Stimulated activated CD4-positive, alpha-beta T cell treated with anti-CD3 and anti-CD28 coated beads, Interleukin-1b, Interleukin-23, amount 100 ng/mL, for 1 hour (primary cell): ENCODE results near the gene ZNF76.

Experiments used
- DNase-seq, 2 donors: peaks; one replicate each; pipeline ENCODE4 v3.0.0-alpha.2; 2020; ENCODE audit warnings: low read depth in 2 of 2

The ZNF76 gene

DNA sequence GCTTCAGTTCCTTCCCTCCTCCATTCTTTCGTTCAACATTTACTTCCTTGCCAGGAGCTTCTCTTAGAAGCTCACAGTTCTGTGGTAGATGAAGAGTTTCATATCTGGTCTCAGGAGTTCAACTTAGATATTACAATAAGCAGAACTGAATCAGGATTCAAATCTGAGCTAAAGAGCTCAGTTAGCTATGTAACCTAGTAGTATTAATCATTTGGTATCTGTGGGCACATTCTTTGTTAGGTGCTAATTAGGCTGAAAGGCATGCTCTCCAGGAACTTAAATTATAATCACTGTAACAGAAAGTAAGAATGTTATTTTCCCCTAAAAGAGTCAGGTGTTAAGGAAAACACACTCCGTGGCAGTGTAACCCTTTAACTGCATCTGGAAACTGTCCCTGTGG is 8.4 kb downstream of the ZNF76 start:
- no peak for DNase-seq

DNA sequence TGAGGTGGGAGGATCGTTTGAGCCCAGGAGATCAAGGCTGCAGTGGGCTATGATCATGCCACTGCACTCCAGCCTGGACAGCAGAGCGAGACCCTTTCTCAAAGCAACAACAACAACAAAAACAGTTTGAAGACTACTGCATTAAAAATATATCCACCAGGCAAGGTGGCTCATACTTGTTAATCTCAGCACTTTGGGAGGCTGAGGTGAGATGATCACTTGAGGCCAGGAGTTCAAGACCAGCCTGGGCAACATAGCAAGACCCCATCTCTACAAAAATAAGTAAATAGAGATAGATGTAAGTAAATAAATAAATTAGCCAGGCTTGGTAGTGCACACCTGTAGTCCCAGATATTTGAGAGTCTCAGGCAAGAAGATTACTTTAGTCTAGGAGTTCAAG is 12.5 kb downstream of the ZNF76 start:
- DNase-seq: no peak

DNA sequence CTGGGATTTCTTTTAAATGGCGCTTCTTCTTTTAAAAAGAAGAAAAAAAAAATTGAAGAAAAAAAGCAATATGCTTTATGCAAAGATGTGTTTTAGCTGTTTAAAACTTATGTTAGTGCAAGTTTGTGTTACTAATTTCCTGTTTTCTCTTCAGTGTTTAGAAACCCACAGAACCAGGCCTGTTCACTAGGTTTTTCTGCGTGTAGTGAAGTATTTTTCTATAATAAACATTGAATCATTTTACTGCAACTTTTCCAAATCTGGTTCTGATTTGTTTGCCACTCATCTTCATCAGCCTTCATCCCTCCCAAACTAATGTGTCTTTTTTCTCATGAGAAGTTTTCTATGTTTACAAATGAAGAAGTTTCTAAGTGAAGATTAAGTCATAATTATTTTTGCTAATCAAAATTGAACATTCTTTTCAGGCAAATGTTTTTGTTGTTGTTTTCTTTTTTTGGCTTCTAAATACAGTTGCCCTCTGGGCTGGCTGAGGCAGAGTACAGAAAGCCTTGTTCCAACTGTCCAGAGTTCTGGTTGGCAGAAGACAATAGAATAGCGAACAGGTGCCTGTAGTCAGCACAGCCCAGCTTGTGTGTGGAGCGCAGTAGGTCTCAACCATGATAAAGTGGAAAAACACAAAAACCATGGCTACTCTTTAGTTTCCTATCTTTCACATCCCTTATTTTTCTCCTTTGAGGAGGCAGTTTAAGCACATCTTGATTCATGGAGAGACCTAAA is 14.5 kb downstream of the ZNF76 start:
- no peak for DNase-seq

DNA sequence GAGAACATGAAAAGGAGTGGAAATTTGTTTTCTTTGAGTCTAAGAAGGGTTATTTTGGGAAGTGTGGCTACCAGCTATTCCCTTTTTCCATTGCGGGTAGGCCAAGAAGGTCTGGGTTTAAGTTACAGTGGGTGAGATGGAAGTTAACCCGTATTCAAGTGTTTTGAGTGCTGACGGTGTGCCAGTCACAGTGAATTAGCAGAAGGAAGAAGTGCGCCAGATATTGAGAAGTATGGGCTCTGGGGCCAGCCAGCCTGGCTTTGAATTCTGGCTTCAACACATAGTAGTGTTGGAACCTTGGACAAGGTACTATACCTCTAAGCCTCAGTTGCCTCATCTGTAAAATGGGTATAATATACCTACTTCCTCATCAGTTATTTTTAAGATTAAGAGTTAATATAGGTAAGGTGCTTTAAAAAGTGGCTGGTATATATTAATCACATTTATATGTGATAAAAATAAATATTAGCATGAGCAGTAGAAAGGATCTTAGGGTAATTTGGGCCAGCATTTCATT is 16.3 kb downstream of the ZNF76 start:
- no peak for DNase-seq

DNA sequence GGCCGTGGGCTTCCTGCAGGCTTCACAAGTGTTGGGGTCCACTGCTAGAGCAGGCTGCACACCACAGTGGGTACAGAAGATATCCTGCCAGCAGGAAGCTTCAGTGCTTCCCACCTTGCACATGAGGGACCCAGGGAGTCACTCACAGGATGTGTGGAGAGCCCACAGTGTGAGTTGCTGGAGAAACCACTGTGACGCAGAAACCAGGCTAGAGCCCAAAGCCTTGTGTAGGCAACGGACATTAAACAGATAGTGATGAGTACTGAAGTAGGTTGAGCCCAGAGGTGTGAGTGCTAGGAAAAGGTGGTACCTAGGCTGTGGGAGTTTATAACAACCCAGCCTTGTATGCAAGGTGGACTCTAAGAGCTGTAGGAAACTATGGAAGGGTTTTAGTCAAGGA is 19.2 kb downstream of the ZNF76 start:
- no peak for DNase-seq

DNA sequence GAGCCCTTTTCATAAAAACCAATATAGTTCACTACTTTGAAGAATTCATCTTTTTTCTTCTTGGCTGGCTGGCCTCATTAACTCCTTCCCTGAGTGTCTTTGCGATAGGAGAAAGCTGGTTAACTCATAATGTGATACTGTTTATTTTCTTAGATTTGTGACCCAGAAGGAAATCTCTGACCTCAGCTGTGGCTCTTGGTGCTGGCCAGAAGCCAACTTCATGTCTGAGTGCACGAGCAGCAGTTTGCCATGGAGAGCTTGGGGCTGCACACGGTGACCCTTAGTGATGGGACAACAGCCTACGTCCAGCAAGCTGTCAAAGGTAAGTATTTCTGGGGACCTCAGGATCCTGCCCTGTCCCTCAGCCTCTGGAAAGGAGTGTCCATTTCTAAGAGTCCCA is 21.4 kb downstream of the ZNF76 start:
- no peak for DNase-seq

DNA sequence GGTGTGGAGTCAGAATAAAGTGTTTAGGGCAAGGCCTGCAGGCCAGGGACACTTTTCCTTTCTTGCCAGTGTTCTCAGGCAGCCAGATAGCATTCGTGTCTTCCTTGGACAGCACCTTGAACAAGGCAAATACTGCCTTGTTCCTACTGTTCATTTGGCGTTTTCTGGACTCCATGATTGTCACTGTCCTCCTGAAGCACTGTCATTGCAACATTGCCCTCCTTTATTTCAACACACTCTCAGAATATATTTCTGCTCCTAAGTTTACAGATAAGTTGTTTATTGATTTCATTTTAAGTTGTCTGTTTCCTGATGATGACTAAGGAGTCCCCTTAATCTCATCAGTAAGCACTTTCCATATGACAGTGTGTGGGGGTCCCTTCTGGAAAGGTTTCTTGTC is 22.9 kb downstream of the ZNF76 start:
- DNase-seq: no peak

DNA sequence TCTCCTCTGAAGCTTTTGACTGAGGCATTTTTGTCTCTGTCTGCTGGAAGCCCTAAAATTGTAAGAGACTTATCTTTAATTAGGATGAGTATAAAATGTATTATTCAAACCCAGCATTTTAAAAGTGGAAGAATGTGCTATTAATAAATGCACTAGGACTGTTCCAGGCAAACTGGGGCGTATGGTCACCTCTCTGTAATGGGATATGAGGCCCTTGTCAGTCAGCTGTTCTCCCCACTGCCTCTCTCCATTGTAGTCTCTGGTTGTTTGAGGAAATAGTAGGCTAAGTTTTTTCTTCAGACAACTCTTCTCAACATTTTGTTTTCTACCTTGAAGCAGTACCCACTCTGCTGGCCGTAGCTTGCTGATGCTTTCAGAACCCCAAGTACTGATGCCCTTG is 23.8 kb downstream of the ZNF76 start:
- no peak for DNase-seq

DNA sequence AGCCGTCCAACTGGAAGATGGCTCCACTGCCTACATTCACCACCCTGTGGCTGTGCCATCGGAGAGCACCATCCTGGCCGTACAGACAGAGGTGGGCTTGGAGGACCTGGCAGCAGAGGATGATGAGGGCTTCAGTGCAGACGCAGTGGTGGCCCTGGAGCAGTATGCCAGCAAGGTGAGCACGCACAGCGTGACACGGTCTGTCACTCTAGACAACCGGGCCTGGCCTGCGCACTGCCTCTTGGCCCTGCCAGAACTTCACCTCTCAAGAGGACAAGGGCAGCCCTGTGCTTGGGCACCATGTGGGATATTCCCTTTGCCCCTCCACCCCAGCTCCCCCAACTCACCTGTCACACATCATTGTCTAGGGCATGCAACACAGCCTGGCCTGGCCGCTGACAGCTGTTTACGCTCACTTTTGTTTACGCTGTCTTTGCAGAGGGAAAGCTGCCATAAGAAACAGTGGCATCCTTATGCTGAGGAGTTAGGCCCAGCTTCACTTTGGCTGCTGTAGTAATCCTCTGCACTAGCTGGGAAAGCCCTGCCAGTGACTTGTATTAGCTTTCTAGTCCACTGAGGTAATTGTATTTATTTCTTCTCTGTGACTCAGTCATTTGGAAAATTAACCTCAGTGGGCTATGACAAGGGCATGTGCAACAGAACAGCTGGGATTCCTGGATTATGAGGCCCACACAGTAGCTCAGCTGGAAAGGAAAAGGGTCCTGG is 28.3 kb downstream of the ZNF76 start:
- no peak for DNase-seq

DNA sequence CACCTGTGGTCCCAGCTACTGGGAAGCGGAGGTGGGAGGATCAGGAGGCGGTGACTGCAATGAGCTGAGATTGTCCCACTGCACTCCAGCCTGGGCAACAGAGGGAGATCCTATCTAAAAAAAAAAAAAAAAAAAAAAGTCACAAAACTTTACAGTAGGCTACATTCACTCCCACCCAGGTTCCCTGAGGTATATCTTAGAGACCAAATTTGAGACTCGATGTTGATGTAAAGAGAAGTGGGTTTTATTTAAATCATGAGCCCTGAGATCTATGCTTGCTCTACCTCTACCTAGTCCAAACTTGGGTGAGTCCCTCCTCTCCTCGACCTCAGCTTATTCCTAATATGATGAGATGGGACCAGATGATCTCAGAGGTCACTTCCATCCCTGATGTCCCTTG is 29.3 kb downstream of the ZNF76 start:
- no peak for DNase-seq

DNA sequence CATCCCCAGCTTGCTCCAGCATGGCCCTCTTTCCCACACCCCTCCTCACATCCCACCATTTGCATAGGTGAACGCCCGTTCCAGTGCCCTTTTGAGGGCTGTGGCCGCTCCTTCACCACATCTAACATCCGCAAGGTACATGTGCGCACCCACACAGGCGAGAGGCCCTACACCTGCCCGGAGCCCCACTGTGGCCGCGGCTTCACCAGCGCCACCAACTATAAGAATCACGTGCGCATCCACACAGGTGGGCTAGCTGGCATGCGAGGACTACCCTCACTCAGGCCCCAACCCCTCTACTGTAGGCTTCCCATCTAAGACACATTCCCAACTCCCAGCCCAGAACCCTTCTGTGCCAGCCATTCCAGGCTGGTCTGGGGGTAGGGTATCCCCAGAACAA is 32.0 kb downstream of the ZNF76 start:
- DNase-seq: no peak

DNA sequence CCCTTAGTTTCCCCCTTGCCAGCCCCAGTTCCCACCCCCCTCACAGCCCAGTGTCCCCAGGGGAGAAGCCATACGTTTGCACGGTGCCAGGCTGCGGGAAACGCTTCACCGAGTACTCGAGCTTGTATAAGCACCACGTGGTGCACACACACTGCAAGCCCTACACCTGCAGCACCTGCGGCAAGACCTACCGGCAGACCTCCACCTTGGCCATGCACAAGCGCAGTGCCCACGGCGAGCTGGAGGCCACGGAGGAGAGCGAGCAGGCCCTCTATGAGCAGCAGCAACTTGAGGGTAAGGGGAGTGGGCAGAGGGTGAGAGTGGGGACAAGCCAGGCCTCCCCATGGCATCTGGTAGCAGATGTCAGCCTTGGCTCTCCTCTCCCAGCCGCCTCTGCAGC is 33.0 kb downstream of the ZNF76 start:
- DNase-seq: no peak

DNA sequence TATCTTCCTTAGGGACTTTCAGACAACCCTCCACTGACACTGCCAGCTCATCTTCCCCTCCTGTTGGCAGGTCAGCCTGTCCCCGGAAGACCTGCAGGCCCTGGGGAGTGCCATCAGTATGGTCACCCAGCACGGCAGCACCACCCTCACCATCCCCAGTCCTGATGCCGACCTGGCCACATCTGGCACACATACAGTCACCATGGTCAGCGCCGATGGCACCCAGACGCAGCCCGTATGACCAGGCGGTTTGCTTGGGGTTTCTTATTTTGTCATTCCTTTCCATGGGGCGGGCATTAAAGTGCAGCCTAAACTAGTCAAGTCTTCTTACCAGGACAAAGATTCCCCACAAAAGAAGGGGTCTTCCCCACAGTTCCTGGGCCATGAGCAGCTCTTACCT is 34.1 kb downstream of the ZNF76 start:
- no peak for DNase-seq

DNA sequence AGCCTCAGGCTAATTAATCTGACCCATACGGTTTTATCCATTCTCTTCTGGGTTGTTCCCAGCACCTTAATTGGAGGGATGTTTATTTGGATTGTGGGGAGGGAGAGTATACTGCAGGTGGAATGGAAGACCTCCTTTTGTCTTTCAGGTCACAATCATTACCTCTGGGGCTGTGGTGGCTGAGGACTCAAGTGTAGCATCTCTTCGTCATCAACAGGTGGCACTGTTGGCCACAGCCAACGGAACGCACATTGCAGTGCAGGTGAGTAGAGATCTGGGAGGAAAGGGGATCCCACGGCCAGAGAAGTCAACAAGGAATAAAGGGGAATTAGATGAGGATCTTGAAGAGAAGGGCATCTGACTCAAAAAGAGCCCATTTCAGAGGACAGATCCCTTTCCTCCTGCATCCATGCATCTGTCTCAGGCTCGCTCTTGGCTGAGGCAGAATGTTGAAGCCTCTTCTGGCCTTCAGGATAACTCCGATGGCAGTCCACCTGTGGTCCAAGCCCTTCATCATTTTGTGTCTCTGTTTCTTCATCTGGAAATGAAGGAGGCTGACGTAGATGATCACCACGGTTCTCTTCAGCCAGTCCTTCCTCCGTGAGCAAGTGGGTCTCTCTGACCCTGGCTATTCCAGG is 34.9 kb downstream of the ZNF76 start:
- no peak for DNase-seq

DNA sequence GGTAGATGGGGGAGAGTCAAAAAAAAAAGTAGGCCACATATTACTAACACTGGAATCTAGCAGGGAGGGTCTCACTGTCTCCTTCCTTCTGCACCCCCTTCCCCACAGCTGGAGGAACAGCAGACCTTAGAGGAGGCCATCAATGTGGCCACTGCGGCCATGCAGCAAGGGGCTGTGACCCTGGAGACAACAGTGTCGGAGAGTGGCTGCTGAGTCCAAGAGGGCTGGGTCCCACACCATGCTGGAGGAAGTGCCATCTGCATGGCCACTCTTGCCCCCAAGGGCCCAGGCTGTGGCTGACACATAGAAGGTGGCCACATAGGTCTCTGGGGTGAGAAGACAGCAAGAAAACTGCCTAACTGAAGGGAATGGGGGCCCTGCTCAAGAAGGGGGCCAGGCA is 35.5 kb downstream of the ZNF76 start:
- no peak for DNase-seq

DNA sequence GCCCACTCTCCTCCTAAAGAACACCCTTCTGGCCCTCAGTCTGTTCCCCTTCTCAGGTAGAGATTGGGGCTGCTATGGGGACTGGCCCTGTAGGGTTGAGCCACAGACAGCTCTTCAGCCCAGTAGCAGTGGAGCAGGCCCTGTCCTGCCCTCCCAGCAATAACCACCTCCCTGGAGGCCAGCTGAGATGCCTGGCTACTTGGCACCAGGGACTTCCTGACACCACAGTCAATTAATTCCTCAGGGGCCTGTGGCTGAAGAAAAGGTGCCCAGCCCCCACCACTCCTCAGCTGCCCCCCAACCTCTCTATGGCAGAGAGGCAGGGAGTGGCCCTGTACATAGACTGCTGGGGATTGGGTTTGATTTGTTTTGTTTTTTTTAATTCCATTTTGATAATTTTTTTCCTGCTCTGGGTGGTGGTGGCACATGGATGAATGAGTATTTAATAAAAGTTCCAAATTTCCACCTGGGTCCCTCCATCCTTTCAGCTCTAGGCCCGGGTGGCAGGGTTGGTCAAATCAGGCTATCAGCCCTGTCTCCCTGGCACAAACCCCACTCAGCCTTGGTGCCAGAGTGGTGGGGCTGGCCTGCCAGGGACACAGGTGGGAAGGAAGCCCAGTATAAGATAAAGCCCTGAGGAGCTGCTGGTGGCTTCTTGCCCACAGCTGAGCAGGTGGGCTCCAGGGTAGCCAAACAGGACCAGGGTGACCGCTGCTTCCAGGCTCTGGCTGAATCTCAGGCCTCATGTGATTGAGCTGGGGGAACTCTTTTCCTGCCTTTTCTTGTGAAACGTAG is 36.2 kb downstream of the ZNF76 start:
- no peak for DNase-seq

DNA sequence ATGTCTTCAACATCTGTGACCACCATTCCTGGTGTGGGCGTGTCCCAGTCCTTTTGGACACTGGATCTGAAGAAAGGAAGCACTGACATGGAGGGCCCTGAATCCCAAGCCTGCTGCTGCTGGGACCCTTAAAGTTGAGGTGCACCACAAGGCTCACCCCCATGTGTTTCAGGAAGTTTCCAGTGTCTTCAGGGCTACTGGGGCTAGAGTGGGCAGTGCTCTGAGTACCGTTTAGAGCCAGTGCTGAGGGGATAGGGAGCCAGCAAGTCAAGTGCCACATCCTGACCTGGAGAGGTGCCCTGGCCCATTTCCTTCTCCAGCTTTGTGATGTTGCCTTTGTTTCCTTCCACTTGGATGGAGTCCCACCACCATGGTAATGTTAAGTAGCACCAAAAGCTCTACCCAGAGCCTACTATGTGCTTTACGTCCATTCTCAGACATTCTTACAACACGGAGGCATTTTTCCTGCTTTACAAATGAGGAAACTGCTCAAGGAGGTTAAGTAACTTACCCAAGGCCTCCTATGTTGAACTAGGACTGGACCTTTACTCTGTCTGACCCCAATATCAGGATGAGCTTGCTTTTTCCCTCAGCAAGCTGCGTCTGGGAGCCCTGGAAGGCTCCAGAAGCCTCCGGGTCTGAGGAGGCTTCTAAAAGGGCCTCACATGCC is 37.5 kb downstream of the ZNF76 start:
- DNase-seq: no peak

DNA sequence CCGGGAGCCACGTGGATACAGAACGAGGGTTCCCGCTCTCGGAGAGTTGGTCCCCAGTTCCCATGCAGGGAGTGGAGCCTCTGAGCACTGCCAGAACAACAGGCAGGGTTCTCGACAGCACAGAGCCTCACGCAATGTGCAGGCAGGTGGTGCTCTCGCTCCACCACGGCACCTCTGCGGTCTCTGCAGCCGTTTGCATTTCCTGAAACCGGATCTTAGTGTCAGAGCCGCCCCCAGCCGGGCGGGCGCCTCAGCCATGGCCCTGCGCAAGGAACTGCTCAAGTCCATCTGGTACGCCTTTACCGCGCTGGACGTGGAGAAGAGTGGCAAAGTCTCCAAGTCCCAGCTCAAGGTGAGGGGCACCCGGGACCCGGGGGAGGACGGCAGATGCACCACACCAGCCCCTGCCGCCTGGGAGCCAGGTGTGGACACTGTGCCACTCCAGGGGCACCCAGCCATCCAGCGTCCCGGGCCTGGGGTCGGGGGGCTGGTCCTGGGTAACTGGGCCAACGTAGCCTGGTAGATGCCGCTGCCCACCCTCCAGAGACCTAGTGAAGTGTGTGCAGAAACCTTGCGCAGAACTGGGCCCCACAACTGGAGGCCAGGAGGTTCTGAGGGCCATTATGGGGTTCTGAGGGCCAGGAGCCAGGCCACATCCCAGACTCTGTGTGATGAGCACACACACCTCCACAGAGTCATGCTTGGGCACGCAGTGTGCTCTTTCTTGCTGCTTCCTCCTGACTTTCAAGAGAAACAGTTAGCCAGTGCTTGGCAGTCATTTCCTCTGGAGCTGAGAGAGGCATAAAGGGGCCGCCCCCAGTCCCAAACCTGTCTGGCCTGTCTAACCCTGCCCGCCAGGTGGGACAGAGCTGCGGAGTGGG is 38.3 kb downstream of the ZNF76 start, which contains the start of gene DEF6:
Gene DEF6 (plus strand): TSS at position 218 of the 881 bp plus-strand sequence. CDS start 39 bp downstream, at position 257.
- peak; percentile 64 to 76 for DNase-seq

DNA sequence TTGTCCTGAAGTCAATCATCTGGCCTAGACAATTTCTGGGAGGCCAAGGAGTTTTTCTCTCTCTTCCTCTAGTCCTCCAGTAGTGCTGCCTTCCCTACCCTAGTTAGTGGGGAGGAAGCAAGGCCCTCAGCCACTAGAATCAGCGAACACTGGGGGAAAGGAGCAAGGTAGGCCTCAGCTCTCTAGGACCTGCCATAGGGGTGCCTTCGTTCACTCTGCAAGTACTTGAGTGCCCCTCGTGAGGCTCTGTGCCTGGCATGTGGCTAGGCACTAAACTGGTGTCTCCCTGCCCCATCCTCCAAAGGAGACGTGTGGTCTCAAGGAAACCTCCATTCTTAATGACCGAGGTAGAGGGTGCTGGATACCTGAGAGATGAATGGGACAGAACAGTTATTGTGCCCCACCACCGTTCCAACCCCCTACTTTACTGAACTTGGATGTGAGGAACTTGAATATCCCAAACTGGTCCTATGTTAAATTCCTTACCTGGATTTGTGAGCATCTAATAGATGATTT is 39.1 kb downstream of the ZNF76 start:
- no peak for DNase-seq

DNA sequence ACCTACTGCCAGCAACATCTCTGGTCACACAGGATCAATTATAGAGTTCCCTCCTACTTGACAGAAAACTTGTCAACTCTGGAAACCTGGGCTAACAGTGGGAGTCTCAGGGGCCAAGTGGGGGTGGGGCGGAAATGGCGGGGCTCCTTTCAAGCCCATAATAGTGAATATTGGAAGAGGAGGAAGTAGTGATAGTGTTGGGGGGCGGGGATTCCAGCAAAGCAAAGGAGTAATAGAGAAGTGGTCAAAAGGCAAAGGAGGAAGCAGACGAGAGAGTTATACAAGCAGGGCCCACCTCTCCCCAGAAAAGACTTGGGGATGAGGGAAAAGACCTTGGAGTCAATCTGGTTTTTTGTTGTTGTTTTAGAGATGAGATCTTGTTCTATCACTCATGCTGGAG is 40.1 kb downstream of the ZNF76 start:
- no peak for DNase-seq
